BLaER1 treated with 17β-estradiol and CSF1 and Interleukin-3, amounts not matched to agents 10 nM and 100 nM (cell line): Measurements from ENCODE around the gene KRTAP9-1.
"Not testable (repeated sequence)": the region's sequence is repeated elsewhere in the genome, so short reads cannot be mapped to it uniquely, and the experiment has no call there.

Experiments used
- H3K27ac ChIP-seq, 11 experiments: shearing (Covaris generic); formaldehyde crosslinking; 2 replicates each; pipeline ENCODE4 v1.8.1; 2022
- H3K27me3 ChIP-seq, 11 experiments: shearing (Covaris generic); formaldehyde crosslinking; 2 replicates each; pipeline ENCODE4 v1.8.1; 2022
- H3K36me3 ChIP-seq, 11 experiments: shearing (Covaris generic); formaldehyde crosslinking; 2 replicates each; pipeline ENCODE4 v1.8.1; 2022
- H3K4me1 ChIP-seq, 10 experiments: shearing (Covaris generic); formaldehyde crosslinking; 2 replicates each; pipeline ENCODE4 v1.8.1; 2022
- H3K4me2 ChIP-seq, 11 experiments: shearing (Covaris generic); formaldehyde crosslinking; 2 replicates each; pipeline ENCODE4 v1.8.1; 2022
- H3K4me3 ChIP-seq, 10 experiments: shearing (Covaris generic); formaldehyde crosslinking; 2 replicates each; pipeline ENCODE4 v1.8.1; 2022
- H3K9ac ChIP-seq, 11 experiments: shearing (Covaris generic); formaldehyde crosslinking; 2 replicates each; pipeline ENCODE4 v1.8.1; 2022
- H3K9me3 ChIP-seq, 11 experiments: shearing (Covaris generic); formaldehyde crosslinking; replicated peaks in 1 of 11; 2 replicates each; pipeline ENCODE4 v1.8.1; 2022
- H4K20me1 ChIP-seq, 11 experiments: shearing (Covaris generic); formaldehyde crosslinking; 2 replicates each; pipeline ENCODE4 v1.8.1; 2022
- Cebpa-rat ChIP-seq, 11 experiments: shearing (Covaris generic); IDR thresholded peaks; 2 replicates each; pipeline ENCODE4 v1.8.1; 2022

Gene KRTAP9-1, protein sequence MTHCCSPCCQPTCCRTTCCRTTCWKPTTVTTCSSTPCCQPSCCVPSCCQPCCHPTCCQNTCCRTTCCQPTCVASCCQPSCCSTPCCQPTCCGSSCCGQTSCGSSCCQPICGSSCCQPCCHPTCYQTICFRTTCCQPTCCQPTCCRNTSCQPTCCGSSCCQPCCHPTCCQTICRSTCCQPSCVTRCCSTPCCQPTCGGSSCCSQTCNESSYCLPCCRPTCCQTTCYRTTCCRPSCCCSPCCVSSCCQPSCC

DNA sequence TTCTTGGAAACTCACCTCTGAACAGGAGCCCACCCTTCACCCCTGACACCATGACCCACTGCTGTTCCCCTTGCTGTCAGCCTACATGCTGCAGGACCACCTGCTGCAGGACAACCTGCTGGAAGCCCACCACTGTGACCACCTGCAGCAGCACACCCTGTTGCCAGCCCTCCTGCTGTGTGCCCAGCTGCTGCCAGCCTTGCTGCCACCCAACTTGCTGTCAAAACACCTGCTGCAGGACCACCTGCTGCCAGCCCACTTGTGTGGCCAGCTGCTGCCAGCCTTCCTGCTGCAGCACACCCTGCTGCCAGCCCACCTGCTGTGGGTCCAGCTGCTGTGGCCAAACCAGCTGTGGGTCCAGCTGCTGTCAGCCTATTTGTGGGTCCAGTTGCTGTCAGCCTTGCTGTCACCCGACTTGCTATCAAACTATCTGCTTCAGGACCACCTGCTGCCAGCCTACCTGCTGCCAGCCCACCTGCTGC is at the start of gene KRTAP9-1:
Gene KRTAP9-1, plus strand, starts transcription at position 51 of the 482 bp plus-strand sequence. Its CDS starts 0 bp downstream, at position 51.
- H4K20me1 ChIP-seq, result not testable (repeated sequence)

DNA sequence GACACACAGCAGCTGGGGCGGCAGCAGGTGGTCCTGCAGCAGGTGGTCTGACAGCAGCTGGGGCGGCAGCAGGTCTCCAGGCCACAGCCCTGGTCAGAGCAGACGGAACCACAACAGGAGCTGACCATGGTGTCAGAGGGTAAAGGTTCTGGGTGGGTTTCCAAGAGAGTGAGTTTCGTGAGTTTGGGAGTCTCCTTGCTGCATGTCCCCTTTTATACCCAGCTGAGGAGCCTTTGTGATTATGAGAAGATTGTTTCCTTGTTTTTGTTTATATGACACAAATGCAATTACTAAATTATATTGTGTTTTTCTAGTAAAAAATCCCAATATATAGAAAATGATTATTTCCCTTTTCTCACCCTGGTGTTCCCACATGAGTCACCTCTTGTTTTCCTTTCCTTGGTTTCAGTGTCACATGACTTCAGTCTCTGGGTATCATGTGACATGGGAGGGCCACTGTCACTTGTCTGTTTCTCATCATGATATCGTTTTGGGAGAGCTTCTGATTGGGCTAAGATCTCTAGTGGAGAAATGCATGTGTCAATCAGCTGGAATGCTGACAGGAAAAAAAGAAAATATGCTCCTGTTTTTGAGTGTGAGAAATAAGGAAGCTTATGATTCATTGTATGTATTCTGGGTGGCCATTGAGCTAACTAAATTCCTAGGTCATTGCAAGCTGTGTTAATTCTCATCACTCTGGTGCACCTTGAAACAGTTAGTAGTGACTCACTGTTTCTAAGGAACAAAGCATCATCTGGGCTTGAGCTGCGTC is 49.1 kb upstream of the KRTAP9-1 start, which contains the start of gene KRTAP4-6:
Gene KRTAP4-6, minus strand, starts transcription at position 185 of the 772 bp plus-strand sequence. Its CDS starts 57 bp downstream, at position 128.
- H3K4me2 ChIP-seq, result peak within 1 kb of the TSS in 1 of 11 experiments; percentile 16; a peak in 1 of 22 replicates
- no peaks in the 10 kb centered on the region for H3K27me3 ChIP-seq
- TF ChIP-seq Cebpa-rat (IDR thresholded peaks at IDR 0.05), result no peak
- peaks cover 0 to 5% (median 0%) of the 10 kb centered on the region in 10 experiments; a peak in 2 of 20 replicates for H3K4me1 ChIP-seq
- no peak within 1 kb of the TSS for H3K27ac ChIP-seq
- peaks cover 0 to 3% (median 0%) of the 10 kb centered on the region in 11 experiments; a peak in 1 of 22 replicates for H3K36me3 ChIP-seq
- peaks cover 58 to 79% (median 71%) of the 10 kb centered on the region in 11 experiments for H3K9me3 ChIP-seq
- no peaks in the 10 kb centered on the region for H4K20me1 ChIP-seq
- no peak within 1 kb of the TSS for H3K9ac ChIP-seq
- no peak within 1 kb of the TSS for H3K4me3 ChIP-seq

More for the DNA sequence above, at the start of gene KRTAP9-1:
- H3K9ac ChIP-seq, H3K27me3 ChIP-seq, H3K4me1 ChIP-seq, H3K36me3 ChIP-seq, H3K4me3 ChIP-seq, H3K4me2 ChIP-seq, H3K27ac ChIP-seq, H3K9me3 ChIP-seq: not testable (repeated sequence)

DNA sequence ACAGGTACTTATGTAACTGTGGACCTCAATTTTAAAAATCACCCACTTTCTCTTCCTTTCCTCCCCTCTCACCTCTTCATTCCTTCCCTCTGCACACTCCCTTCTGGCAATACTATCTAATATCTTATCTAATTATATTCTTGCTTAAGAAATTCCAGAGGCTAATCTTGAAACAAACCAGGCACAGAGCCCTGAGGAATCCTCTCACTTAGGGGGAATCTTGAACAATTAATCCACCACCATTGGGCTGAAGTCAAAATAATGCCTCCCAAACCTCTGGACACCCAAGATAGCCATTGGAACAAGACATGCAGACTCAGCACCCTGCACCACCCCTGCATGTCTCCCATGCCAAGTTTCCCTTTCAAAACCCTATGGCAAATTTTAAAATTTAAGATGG is 48.3 kb upstream of the KRTAP9-1 start:
- no peak overlapping the region for H3K4me2 ChIP-seq
- no peak overlapping the region for H3K27ac ChIP-seq
- peaks cover 58 to 78% (median 71%) of the 10 kb centered on the region in 11 experiments for H3K9me3 ChIP-seq
- no peak overlapping the region for H3K4me3 ChIP-seq
- peaks cover 0 to 5% (median 0%) of the 10 kb centered on the region in 10 experiments; a peak in 2 of 20 replicates for H3K4me1 ChIP-seq
- no peaks in the 10 kb centered on the region for H3K27me3 ChIP-seq
- no peaks in the 10 kb centered on the region for H4K20me1 ChIP-seq
- no peak overlapping the region for H3K9ac ChIP-seq
- no peak for TF ChIP-seq Cebpa-rat (IDR thresholded peaks at IDR 0.05)
- H3K36me3 ChIP-seq, result peaks cover 0 to 3% (median 0%) of the 10 kb centered on the region in 11 experiments; a peak in 1 of 22 replicates

DNA sequence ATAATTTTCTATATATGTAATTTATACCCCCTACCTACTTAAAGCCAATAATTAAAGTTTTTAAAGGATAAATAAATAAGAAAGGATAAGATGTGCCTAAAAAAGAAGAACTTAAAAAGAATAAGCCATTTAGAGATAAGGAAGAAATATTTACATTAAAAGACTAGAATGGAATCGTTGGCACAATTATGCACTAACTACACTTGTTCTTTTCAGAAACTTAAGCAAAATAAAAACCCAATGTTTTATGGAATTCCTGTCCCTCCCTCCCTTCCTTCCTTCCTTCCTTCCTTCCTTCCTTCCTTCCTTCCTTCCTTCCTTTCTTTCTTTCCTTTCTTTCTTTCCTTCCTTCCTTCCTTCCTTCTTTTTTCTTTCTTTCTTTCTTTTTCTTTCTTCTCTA is 44.8 kb upstream of the KRTAP9-1 start:
- Histone ChIP-seq H3K36me3 (peaks cover 0 to 3% (median 0%) of the 10 kb centered on the region in 11 experiments; a peak in 1 of 22 replicates), H3K4me1 (peaks cover 0 to 5% (median 0%) of the 10 kb centered on the region in 10 experiments; a peak in 2 of 20 replicates), H3K9me3 (peaks cover 44 to 53% (median 47%) of the 10 kb centered on the region in 11 experiments), H3K9ac (no peak overlapping the region), H3K4me2 (no peak overlapping the region), H3K4me3 (no peak overlapping the region), H3K27ac (no peak overlapping the region), H4K20me1 (no peaks in the 10 kb centered on the region), H3K27me3 (no peaks in the 10 kb centered on the region)
- no peak for TF ChIP-seq Cebpa-rat (IDR thresholded peaks at IDR 0.05)

DNA sequence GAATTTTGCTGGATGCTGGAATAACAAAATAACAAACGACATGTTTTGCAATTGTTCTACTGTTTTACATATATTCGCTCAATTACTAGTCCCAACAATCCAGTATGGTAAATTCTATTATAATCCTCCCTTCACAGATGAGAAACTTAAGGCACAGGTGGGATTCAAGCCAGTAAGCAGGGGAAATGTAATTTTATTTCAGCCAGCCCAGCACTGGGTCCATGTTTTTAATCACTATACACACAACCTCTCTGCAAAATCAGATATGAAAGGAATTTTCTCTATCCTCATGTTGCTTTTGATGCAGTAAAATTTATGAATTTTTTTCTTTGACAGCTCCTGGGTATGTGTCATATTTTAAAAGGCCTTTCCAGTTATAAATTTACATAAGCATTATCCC is 44.4 kb upstream of the KRTAP9-1 start:
- H3K4me1 ChIP-seq, result peaks cover 0 to 5% (median 0%) of the 10 kb centered on the region in 10 experiments; a peak in 2 of 20 replicates

DNA sequence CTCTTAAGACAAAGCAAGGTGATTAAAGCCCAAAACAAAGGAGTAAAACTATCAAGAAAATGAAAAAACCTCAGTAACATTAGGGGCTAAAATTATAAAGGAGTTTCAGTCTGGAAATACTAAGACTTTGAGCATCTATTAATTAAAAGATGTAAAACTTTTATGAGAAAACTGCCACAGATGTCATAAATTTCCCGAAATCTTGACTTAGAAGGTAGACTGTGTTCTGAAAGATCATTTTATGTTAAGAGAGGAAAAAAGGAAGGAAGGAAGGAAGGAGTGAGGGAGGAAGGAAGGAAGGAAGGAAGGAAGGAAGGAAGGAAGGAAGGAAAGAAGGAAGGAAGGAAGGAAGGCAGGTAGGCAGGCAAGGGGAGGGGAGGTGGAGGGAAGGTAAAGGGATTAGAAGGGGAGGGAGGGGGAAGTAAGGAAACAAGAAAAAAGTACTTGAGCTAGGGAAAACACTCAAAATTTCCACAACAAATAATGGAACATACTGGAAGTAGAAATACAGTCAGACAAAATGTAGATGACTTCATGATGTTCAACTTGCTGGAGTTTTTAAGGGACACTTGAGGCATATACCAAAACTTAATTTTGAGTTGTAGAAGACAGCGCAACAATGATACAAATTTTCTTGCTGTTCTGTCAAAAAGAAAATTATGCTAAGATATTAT is 42.0 kb upstream of the KRTAP9-1 start:
- no peak overlapping the region for H3K4me3 ChIP-seq
- H3K36me3 ChIP-seq, result peaks cover 0 to 3% (median 0%) of the 10 kb centered on the region in 11 experiments; a peak in 1 of 22 replicates
- no peaks in the 10 kb centered on the region for H3K27me3 ChIP-seq
- H3K4me2 ChIP-seq, result no peak overlapping the region
- no peak overlapping the region for H3K27ac ChIP-seq
- H3K9me3 ChIP-seq, result peaks cover 18 to 25% (median 19%) of the 10 kb centered on the region in 11 experiments
- H3K9ac ChIP-seq, result no peak overlapping the region
- H3K4me1 ChIP-seq, result no peaks in the 10 kb centered on the region
- no peaks in the 10 kb centered on the region for H4K20me1 ChIP-seq
- TF ChIP-seq Cebpa-rat (IDR thresholded peaks at IDR 0.05), result no peak

More for the DNA sequence above, 44.4 kb upstream of the KRTAP9-1 start:
- Histone ChIP-seq H3K4me2 (no peak overlapping the region), H3K4me3 (no peak overlapping the region), H3K27ac (no peak overlapping the region), H3K9ac (no peak overlapping the region), H3K36me3 (peaks cover 0 to 3% (median 0%) of the 10 kb centered on the region in 11 experiments; a peak in 1 of 22 replicates), H4K20me1 (no peaks in the 10 kb centered on the region), H3K9me3 (peaks cover 40 to 49% (median 43%) of the 10 kb centered on the region in 11 experiments), H3K27me3 (no peaks in the 10 kb centered on the region)
- TF ChIP-seq Cebpa-rat (IDR thresholded peaks at IDR 0.05), result no peak

DNA sequence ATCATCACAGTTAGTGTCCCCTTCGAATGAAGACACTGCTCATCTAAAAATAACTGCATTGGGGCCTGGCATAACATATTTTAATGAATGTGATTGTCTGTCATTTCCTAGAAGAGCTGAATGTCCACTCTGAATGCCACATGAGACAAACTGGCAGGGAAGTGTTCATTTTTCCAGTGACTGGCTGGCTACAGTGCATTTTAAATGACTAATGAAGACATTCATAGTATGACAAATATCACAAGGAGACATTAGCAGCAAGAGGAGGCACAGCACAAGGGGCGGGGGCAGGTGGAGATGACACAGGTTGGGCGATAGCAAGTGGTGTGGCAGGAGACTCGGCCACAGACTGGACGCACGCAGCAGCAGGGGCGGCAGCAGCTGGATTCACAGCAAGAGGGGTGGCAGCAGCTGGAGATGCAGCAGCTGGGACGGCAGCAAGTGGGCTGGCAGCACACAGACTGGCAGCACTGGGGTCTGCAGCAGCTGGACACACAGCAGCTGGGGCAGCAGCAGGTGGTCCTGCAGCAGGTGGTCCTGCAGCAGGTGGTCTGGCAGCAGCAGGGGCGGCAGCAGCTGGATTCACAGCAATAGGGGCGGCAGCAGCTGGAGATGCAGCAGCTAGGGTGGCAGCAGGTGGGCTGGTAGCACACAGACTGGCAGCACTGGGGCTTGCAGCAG is 40.6 kb upstream of the KRTAP9-1 start:
- peaks cover 4 to 11% (median 5%) of the 10 kb centered on the region in 11 experiments for H3K9me3 ChIP-seq
- not testable (repeated sequence) for H3K4me3 ChIP-seq, H4K20me1 ChIP-seq, H3K27ac ChIP-seq, H3K36me3 ChIP-seq, H3K4me1 ChIP-seq, H3K4me2 ChIP-seq, H3K9ac ChIP-seq, H3K27me3 ChIP-seq

DNA sequence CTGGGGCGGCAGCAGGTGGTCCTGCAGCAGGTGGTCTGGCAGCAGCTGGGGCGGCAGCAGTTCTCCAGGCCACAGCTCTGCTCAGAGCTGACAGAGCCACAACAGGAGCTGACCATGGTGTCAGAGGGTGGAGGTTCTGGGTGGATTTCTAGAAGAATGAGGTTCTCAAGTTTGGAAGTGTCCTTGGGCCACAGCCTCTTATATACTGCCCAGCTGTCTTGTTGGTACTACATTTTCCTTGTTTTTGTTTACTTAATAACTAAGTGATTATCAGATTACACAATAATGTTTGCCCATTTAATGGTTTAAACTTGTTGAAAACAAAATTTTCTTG is 40.1 kb upstream of the KRTAP9-1 start, which contains the start of gene KRTAP4-5:
Gene KRTAP4-5, minus strand, starts transcription at position 174 of the 334 bp plus-strand sequence. Its CDS starts 58 bp downstream, at position 116.
- no peak within 1 kb of the TSS for H3K27ac ChIP-seq
- peaks cover 0 to 6% (median 0%) of the 10 kb centered on the region in 11 experiments; a peak in 1 of 22 replicates for H3K9me3 ChIP-seq
- TF ChIP-seq Cebpa-rat (IDR thresholded peaks at IDR 0.05), result no peak
- no peak within 1 kb of the TSS for H3K4me3 ChIP-seq
- H3K27me3 ChIP-seq, result no peaks in the 10 kb centered on the region
- no peaks in the 10 kb centered on the region for H4K20me1 ChIP-seq
- H3K4me2 ChIP-seq, result no peak within 1 kb of the TSS
- peaks cover 0 to 14% (median 0%) of the 10 kb centered on the region in 10 experiments; a peak in 4 of 20 replicates for H3K4me1 ChIP-seq
- H3K9ac ChIP-seq, result no peak within 1 kb of the TSS
- H3K36me3 ChIP-seq, result no peaks in the 10 kb centered on the region
